GM19397 (cell line): Measurements from ENCODE around the gene NFIL3.
"Not testable (repeated sequence)": the region's sequence is repeated elsewhere in the genome, so short reads cannot be mapped to it uniquely, and the experiment has no call there.

Experiments used
- ATAC-seq: cut with Tn5 transposase; IDR thresholded peaks from one replicate; pipeline ENCODE4 v1.9.1; 2021; ENCODE audit warnings: mild to moderate bottlenecking, moderate library complexity; ENCODE audit not compliant: unreplicated experiment

The NFIL3 gene

DNA sequence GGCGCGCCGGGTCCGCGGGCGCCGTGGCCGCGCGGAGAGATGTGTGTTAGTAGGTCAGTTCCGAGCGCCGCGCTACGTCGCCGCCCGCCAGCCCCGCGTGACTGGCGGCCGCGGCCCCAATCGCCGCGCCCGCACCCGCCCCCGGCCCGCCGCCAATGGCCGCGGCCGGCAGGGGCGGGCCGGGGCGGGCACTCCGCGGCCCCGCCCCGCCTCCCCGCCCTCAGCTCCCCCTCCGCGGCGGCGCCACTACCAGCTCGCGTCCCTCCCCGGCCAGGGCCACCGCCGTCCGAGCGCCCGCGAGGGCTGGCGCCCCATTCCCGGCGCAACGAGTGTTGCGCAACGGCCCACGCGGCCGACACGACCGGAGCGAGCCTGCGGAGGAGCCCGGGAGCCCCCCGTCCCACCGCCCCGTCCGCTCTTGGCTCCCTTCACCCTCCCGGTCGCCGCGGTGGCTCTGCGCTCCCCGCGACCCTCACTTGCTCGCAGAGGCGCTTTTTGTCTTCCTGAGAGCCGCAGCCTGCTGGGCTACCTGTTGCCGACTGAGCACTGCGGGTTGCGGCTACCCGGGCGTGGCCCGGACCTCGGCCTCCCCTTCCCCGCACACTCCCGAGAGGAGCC is at the start of gene NFIL3:
TSS of gene NFIL3 (minus strand) at position 48 of the 618 bp plus-strand sequence. CDS start 13,098 bp downstream, outside the sequence.
- ATAC-seq, result peak; percentile 87

DNA sequence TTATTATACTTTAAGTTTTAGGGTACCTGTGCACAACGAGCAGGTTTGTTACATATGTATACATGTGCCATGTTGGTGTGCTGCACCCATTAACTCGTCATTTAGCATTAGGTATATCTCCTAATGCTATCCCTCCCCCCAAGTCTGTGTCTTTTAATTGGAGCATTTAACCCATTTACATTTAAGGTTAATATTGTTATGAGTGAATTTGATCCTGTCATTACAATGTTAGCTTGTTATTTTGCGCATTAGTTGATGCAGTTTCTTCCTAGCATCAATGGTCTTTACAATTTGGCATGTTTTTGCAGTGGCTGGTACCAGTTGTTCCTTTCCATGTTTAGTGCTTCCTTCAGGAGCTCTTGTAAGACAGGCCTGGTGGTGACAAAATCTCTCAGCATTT is 47.9 kb upstream of the NFIL3 start:
- not testable (repeated sequence) for ATAC-seq

- no peak for ATAC-seq
Measured at GRCh38 chr9:91465420-91465819, 41.8 kb upstream of the NFIL3 start.

DNA sequence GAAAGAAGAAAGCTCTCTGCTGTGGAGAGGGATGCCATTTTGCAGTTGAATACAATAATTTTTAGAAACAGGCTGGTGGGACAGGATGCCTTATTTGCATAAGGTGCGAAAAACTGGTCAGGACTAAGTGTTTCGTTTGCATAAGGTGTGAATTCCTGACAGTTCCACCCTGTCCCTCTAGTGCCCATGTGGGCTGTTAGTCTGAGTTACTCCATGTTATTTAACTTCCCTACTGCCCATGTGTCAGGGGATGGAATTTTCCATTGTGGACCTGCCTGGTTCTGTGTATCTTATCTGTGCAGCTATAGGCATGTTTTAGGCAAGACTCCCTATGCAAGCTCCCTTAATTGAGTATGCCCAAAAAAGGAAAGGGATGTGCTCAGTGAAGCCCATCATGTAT is 35.3 kb upstream of the NFIL3 start:
- no peak for ATAC-seq

GRCh38 chr9:91452844-91453243 is 29.2 kb upstream of the NFIL3 start:
- no peak for ATAC-seq

GRCh38 chr9:91451431-91452270 is 28.0 kb upstream of the NFIL3 start:
- no peak for ATAC-seq

GRCh38 chr9:91445135-91445534 is 21.5 kb upstream of the NFIL3 start:
- no peak for ATAC-seq

DNA sequence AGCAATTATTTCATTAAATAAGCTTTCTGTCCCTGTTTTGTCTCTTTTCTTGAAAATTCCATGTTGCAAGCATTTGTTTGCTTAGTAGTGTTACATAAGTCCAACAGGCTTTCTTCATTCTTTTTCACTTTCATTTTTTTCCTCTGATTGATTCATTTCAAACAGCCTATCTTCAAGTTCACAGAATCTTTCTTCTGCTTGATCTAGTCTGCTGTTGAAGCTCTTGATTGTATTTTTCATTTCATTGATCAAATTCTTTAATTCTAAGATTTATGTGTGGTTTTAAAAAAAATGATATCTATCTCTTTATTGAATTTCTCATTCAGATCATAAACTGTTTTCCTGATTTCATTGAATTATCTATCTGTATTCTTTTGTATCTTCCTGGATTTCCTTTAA is 20.4 kb upstream of the NFIL3 start:
- ATAC-seq, result no peak

DNA sequence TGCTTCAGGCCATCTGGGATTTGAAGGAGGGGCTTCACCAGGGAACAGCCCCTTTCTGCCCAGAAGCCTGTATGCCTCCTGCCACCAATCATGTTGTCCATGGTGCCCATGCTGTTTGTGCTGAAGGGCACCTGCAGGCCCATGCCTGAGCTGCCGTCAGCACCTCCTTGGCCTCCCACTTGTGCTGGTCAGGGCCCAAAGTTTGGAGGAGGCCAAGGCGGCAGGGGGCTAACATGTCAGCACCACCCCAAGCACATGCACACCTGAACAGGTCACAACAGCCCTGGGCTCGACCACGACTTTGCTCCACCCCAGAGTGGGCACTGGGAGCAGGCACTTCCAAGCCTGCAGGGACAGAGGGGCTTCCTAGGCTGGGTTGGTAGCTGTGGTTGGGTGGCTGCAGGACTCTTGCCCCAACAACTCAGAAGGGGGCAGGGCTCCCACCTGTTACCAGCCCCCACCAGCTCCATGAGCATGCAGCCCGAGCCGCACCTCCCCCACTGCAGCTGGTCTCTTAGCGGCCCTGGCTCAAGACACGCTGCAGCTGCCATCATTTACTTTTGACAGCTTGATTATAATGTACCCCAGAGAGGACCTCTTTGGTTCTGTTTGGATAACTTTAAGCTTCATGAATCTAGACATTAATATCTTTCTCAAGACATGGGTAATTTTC is 19.8 kb upstream of the NFIL3 start:
- no peak for ATAC-seq

- ATAC-seq, result no peak
Measured at GRCh38 chr9:91436841-91437240, 13.2 kb upstream of the NFIL3 start.

- ATAC-seq, result no peak
Measured at GRCh38 chr9:91433180-91433579, 9.5 kb upstream of the NFIL3 start.

- ATAC-seq, result no peak
Measured at GRCh38 chr9:91431485-91431884, 7.9 kb upstream of the NFIL3 start.

DNA sequence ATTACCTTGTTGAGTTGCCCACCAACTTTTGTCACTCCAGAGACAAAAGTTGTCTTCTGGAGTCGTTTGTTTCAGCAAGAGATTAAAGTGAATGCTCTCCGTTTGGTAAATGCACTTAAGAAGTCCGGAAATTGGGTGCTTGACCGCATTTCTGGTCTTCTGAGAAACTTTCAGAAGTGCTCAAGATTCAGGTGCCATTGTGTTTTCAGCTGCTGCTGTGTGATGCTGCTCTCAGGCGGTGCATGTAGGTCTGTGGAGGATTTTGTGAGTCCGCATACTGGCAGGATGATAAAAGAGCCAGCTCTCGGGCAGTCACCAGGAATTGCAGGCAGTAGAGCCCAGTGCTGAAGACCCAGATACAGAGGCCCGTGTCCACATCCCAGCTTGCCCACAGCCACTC is 5.9 kb upstream of the NFIL3 start:
- no peak for ATAC-seq

- no peak for ATAC-seq
Measured at GRCh38 chr9:91428927-91429351, 5.3 kb upstream of the NFIL3 start.

- no peak for ATAC-seq
Measured at GRCh38 chr9:91428436-91428835, 4.8 kb upstream of the NFIL3 start.

DNA sequence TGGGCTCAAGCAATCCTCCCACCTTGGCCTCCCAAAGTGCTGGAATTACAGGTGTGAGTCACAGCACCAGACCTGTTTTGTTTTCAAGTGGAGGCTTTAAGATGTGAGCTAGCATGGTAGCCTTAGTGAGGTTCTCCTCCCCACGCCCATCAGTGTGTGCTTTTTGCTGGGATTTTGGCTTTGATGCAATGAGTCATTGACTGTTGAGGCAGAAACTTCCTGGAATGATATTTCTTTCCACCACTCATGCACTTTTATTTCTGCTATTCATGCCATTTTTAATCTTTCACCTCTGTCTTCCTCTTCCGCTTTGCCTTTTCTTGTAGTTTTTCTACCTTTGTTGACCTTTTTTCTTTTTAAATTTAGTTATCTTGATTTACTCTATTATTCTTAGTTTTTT is 4.2 kb upstream of the NFIL3 start:
- no peak for ATAC-seq

- ATAC-seq, result no peak
Measured at GRCh38 chr9:91426123-91426745, 2.6 kb upstream of the NFIL3 start.

DNA sequence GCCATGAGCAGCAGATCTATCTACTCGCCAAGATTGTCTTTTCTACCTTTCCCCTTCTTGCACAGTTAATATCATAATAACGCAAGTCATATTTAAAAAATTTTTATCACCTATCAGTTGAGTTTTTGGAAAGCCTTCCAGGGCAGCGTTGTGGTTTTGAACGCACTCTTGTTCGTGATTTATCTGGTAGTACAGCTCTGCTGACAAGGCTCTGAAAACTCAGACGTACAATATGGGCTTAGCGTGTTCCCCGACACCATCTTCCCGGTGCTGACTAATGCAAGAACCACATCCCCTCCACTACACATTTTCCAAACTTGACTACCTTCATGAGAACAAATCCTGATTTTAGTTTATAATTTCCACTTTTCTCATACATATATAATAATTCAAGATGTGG is 1.6 kb upstream of the NFIL3 start:
- no peak for ATAC-seq

- ATAC-seq, result peak; percentile 5
Measured at GRCh38 chr9:91424403-91425176, 958 bp upstream of the NFIL3 start.
